ENCODE measurements around the gene FAM32A.

The FAM32A gene

GRCh38 chr19:16193466-16193865, 8.3 kb downstream of the FAM32A start:
- H3K4me2 ChIP-seq (ENCODE audit: low read length) = no peak overlapping the region
- H3K79me2 ChIP-seq (ENCODE audit: low read length) = peaks cover 10% of the 10 kb centered on the region
- TF ChIP-seq EZH2phosphoT487 (IDR thresholded peaks at IDR 0.05; ENCODE audit: low read depth) (no peak), CTCF (IDR thresholded peaks at IDR 0.05; ENCODE audit: low read depth, low read length) (no peak)
- no peaks in the 10 kb centered on the region for H3K27me3 ChIP-seq (ENCODE audit: low read depth, low read length)
- H3K36me3 ChIP-seq (replicated peaks; ENCODE audit: low read depth, low read length) = peaks cover 33% of the 10 kb centered on the region
- H3K9me3 ChIP-seq (ENCODE audit: insufficient read depth, low read length) = no peaks in the 10 kb centered on the region
- H3K4me1 ChIP-seq (ENCODE audit: low read length) = peaks cover 14% of the 10 kb centered on the region
- no peaks in the 10 kb centered on the region for H4K20me1 ChIP-seq (ENCODE audit: insufficient read depth, low read length)
- H3K27ac ChIP-seq (ENCODE audit: low read length) = no peak overlapping the region
- no peak overlapping the region for H2AFZ ChIP-seq (ENCODE audit: low read depth, low read length)
- no peak overlapping the region for H3K9ac ChIP-seq (ENCODE audit: low read length)
- H3K4me3 ChIP-seq (ENCODE audit: low read length) = no peak overlapping the region

- Histone ChIP-seq H3K27me3 (ENCODE audit: low read depth, low read length) (no peaks in the 10 kb centered on the region), H3K4me2 (ENCODE audit: low read length) (peak overlapping the region; percentile 96), H3K4me3 (ENCODE audit: low read length) (peak overlapping the region; percentile 80), H3K27ac (ENCODE audit: low read length) (peak overlapping the region; percentile 69), H3K36me3 (replicated peaks; ENCODE audit: low read depth, low read length) (peaks cover 12% of the 10 kb centered on the region), H3K9ac (ENCODE audit: low read length) (peak overlapping the region; percentile 79), H4K20me1 (ENCODE audit: insufficient read depth, low read length) (no peaks in the 10 kb centered on the region), H3K79me2 (ENCODE audit: low read length) (peaks cover 41% of the 10 kb centered on the region), H3K9me3 (ENCODE audit: insufficient read depth, low read length) (no peaks in the 10 kb centered on the region), H2AFZ (ENCODE audit: low read depth, low read length) (peak overlapping the region; percentile 15; the same call in 1 of the 2 replicates), H3K4me1 (ENCODE audit: low read length) (peaks cover 34% of the 10 kb centered on the region)
- TF ChIP-seq CTCF (IDR thresholded peaks at IDR 0.05; ENCODE audit: low read depth, low read length) (no peak), EZH2phosphoT487 (IDR thresholded peaks at IDR 0.05; ENCODE audit: low read depth) (no peak)
These were observed 12.0 kb downstream of the FAM32A start for GRCh38 chr19:16197188-16197621.

- H3K4me2 ChIP-seq (ENCODE audit: low read length) = peak within 1 kb of the TSS; percentile 96
- peak within 1 kb of the TSS; percentile 80 for H3K4me3 ChIP-seq (ENCODE audit: low read length)
- no peaks in the 10 kb centered on the region for H3K27me3 ChIP-seq (ENCODE audit: low read depth, low read length)
- peak within 1 kb of the TSS; percentile 69 for H3K27ac ChIP-seq (ENCODE audit: low read length)
- peaks cover 11% of the 10 kb centered on the region for H3K36me3 ChIP-seq (replicated peaks; ENCODE audit: low read depth, low read length)
- TF ChIP-seq EZH2phosphoT487 (IDR thresholded peaks at IDR 0.05; ENCODE audit: low read depth) (no peak), CTCF (IDR thresholded peaks at IDR 0.05; ENCODE audit: low read depth, low read length) (no peak)
- H3K9me3 ChIP-seq (ENCODE audit: insufficient read depth, low read length) = no peaks in the 10 kb centered on the region
- H4K20me1 ChIP-seq (ENCODE audit: insufficient read depth, low read length) = no peaks in the 10 kb centered on the region
- H3K79me2 ChIP-seq (ENCODE audit: low read length) = peaks cover 41% of the 10 kb centered on the region
- peaks cover 40% of the 10 kb centered on the region for H3K4me1 ChIP-seq (ENCODE audit: low read length)
- H3K9ac ChIP-seq (ENCODE audit: low read length) = peak within 1 kb of the TSS; percentile 79
- H2AFZ ChIP-seq (ENCODE audit: low read depth, low read length) = peak within 1 kb of the TSS; percentile 44; the same call in 1 of the 2 replicates
These were observed 12.6 kb downstream of the FAM32A start, which contains the start of gene AP1M1 for GRCh38 chr19:16197622-16198369. Gene AP1M1 (plus strand): TSS chr19:16197911. CDS start chr19:16198027, 116 bp downstream.

GRCh38 chr19:16198370-16198651, 13.1 kb downstream of the FAM32A start:
- Histone ChIP-seq H3K27me3 (ENCODE audit: low read depth, low read length) (no peaks in the 10 kb centered on the region), H3K9me3 (ENCODE audit: insufficient read depth, low read length) (no peaks in the 10 kb centered on the region), H3K4me1 (ENCODE audit: low read length) (peaks cover 45% of the 10 kb centered on the region), H3K79me2 (ENCODE audit: low read length) (peaks cover 46% of the 10 kb centered on the region), H3K4me3 (ENCODE audit: low read length) (peak overlapping the region; percentile 80), H3K27ac (ENCODE audit: low read length) (peak overlapping the region; percentile 42), H3K4me2 (ENCODE audit: low read length) (peak overlapping the region; percentile 92), H4K20me1 (ENCODE audit: insufficient read depth, low read length) (no peaks in the 10 kb centered on the region), H3K36me3 (replicated peaks; ENCODE audit: low read depth, low read length) (peaks cover 11% of the 10 kb centered on the region), H3K9ac (ENCODE audit: low read length) (peak overlapping the region; percentile 79), H2AFZ (ENCODE audit: low read depth, low read length) (no peak overlapping the region)
- TF ChIP-seq CTCF (IDR thresholded peaks at IDR 0.05; ENCODE audit: low read depth, low read length) (no peak), EZH2phosphoT487 (IDR thresholded peaks at IDR 0.05; ENCODE audit: low read depth) (no peak)
